GM12875 (cell line): ENCODE data around the gene EEPD1.

Experiments
- H3K4me3 ChIP-seq: one replicate; pipeline ENCODE4 v1.5.1; 2011; ENCODE audit warnings: low read depth, low read length, control low read depth
- CTCF ChIP-seq: IDR thresholded peaks from 2 replicates; pipeline ENCODE4 v1.5.1; 2011; ENCODE audit warnings: low read depth, mild to moderate bottlenecking, control low read depth, inconsistent platforms, low read length, moderate library complexity, borderline replicate concordance; ENCODE audit not compliant: insufficient read depth

The EEPD1 gene

GRCh38 chr7:36266683-36267082 lies 113.6 kb downstream of the EEPD1 start:
- H3K4me3 ChIP-seq: no peak overlapping the region
- TF ChIP-seq CTCF: no peak

GRCh38 chr7:36272211-36272566 lies 119.1 kb downstream of the EEPD1 start:
- H3K4me3 ChIP-seq: no peak overlapping the region
- no peak for TF ChIP-seq CTCF

- TF ChIP-seq CTCF: no peak
These were observed 119.7 kb downstream of the EEPD1 start for GRCh38 chr7:36272567-36273269.

GRCh38 chr7:36273836-36274235 lies 120.8 kb downstream of the EEPD1 start:
- TF ChIP-seq CTCF: no peak
- H3K4me3 ChIP-seq: no peak overlapping the region

More at GRCh38 chr7:36272567-36273269, 119.7 kb downstream of the EEPD1 start:
- no peak overlapping the region for H3K4me3 ChIP-seq

GRCh38 chr7:36275735-36276284 lies 122.8 kb downstream of the EEPD1 start:
- no peak for TF ChIP-seq CTCF
- H3K4me3 ChIP-seq: no peak overlapping the region

GRCh38 chr7:36276428-36277248 lies 123.6 kb downstream of the EEPD1 start:
- TF ChIP-seq CTCF: no peak
- H3K4me3 ChIP-seq: no peak overlapping the region

- H3K4me3 ChIP-seq: no peak overlapping the region
- no peak for TF ChIP-seq CTCF
These were observed 124.1 kb downstream of the EEPD1 start for GRCh38 chr7:36277249-36277542.
